Measurements from ENCODE around the gene WDFY3.

- TF ChIP-seq HNRNPUL1 (IDR thresholded peaks at IDR 0.05; ENCODE audit: low read length) (no peak), TCF3 (CRISPR knock-in tag; IDR thresholded peaks at IDR 0.05) (no peak), ZNF311 (CRISPR knock-in tag; IDR thresholded peaks at IDR 0.05) (no peak)
These were observed 50.3 kb downstream of the WDFY3 start for GRCh38 chr4:84916227-84916626.
